ENCODE data around the gene HMGCS2.

Gene HMGCS2

GRCh38 chr1:119782631-119783325 is 14.1 kb upstream of the HMGCS2 start:
- no peak overlapping the region for H3K4me3 ChIP-seq (ENCODE audit: low read depth, low read length)
- TF ChIP-seq, protein P1, sequence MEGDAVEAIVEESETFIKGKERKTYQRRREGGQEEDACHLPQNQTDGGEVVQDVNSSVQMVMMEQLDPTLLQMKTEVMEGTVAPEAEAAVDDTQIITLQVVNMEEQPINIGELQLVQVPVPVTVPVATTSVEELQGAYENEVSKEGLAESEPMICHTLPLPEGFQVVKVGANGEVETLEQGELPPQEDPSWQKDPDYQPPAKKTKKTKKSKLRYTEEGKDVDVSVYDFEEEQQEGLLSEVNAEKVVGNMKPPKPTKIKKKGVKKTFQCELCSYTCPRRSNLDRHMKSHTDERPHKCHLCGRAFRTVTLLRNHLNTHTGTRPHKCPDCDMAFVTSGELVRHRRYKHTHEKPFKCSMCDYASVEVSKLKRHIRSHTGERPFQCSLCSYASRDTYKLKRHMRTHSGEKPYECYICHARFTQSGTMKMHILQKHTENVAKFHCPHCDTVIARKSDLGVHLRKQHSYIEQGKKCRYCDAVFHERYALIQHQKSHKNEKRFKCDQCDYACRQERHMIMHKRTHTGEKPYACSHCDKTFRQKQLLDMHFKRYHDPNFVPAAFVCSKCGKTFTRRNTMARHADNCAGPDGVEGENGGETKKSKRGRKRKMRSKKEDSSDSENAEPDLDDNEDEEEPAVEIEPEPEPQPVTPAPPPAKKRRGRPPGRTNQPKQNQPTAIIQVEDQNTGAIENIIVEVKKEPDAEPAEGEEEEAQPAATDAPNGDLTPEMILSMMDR (IDR thresholded peaks at IDR 0.05; ENCODE audit: control insufficient read depth, extremely low read depth, insufficient read depth) = no peak
- DNase-seq (ENCODE audit: low read depth) = no peak

- TF ChIP-seq, protein P1 (IDR thresholded peaks at IDR 0.05; ENCODE audit: control insufficient read depth, extremely low read depth, insufficient read depth) = no peak
- no peak overlapping the region for H3K4me3 ChIP-seq (ENCODE audit: low read depth, low read length)
- DNase-seq (ENCODE audit: low read depth) = no peak
Observed at GRCh38 chr1:119781434-119782210, 12.9 kb upstream of the HMGCS2 start.

DNA sequence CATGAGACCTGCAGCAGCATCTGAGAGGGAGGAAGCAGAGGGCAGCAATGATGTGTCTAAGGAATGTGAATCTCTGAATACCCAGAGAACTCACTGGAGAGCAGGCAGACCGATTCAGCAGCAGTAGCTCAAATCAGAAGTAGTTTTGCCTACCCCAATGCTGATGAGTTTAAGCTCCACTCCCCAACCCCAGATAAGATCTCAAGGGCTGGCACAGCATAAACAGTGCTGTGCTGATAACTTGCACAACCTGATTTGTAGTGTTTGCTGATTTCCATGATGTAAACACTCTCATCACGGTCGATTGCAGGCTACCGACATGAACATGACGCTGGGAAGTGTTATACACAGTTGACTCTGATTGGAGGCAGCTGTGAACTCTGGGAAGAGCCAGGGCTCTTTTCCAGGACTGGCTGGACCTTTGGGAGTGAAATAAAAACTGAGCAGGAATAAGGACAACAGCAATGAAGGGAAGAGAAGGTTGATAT is 11.2 kb upstream of the HMGCS2 start:
- TF ChIP-seq, protein P1 (IDR thresholded peaks at IDR 0.05; ENCODE audit: control insufficient read depth, extremely low read depth, insufficient read depth) = no peak
- H3K4me3 ChIP-seq (ENCODE audit: low read depth, low read length) = peak overlapping the region; percentile 33
- peak; percentile 100 for DNase-seq (ENCODE audit: low read depth)

GRCh38 chr1:119778886-119779560 is 10.3 kb upstream of the HMGCS2 start:
- TF ChIP-seq, protein P1 (IDR thresholded peaks at IDR 0.05; ENCODE audit: control insufficient read depth, extremely low read depth, insufficient read depth) = no peak
- no peak for DNase-seq (ENCODE audit: low read depth)
- peak overlapping the region; percentile 33; the same call in 1 of the 2 replicates for H3K4me3 ChIP-seq (ENCODE audit: low read depth, low read length)

GRCh38 chr1:119778359-119778758 is 9.7 kb upstream of the HMGCS2 start:
- TF ChIP-seq, protein P1 (IDR thresholded peaks at IDR 0.05; ENCODE audit: control insufficient read depth, extremely low read depth, insufficient read depth) = no peak
- H3K4me3 ChIP-seq (ENCODE audit: low read depth, low read length) = no peak overlapping the region
- DNase-seq (ENCODE audit: low read depth) = no peak

GRCh38 chr1:119774746-119775490 is 6.2 kb upstream of the HMGCS2 start:
- DNase-seq (ENCODE audit: low read depth) = no peak
- TF ChIP-seq, protein P1 (IDR thresholded peaks at IDR 0.05; ENCODE audit: control insufficient read depth, extremely low read depth, insufficient read depth) = no peak
- no peak overlapping the region for H3K4me3 ChIP-seq (ENCODE audit: low read depth, low read length)
